HG03135 (cell line): ENCODE measurements around the gene RALGPS2.

ENCODE experiments used
- ATAC-seq: cut with Tn5 transposase; IDR thresholded peaks from one replicate; pipeline ENCODE4 v1.9.1; 2021; ENCODE audit warnings: mild to moderate bottlenecking, moderate library complexity; ENCODE audit not compliant: unreplicated experiment

RALGPS2 gene

DNA sequence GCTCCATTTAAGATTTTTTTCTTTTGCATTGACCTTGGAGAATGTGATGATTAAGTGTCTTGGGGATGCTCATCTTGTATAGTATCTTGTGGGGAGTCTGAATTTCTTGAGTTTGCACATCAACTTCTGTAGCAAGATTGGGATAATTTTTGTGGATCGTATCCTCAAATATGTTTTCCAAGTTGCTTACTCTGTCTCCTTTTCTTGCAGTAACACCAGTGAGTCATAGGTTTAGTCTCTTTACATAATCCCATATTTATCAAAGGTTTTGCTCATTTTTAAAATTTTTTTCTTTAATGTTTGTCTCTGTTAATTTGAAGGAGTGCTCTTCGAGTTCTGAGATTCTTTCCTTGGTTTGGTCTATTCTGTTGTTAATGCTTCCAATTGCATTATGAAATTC lies 187.6 kb downstream of the RALGPS2 start:
- ATAC-seq: no peak

DNA sequence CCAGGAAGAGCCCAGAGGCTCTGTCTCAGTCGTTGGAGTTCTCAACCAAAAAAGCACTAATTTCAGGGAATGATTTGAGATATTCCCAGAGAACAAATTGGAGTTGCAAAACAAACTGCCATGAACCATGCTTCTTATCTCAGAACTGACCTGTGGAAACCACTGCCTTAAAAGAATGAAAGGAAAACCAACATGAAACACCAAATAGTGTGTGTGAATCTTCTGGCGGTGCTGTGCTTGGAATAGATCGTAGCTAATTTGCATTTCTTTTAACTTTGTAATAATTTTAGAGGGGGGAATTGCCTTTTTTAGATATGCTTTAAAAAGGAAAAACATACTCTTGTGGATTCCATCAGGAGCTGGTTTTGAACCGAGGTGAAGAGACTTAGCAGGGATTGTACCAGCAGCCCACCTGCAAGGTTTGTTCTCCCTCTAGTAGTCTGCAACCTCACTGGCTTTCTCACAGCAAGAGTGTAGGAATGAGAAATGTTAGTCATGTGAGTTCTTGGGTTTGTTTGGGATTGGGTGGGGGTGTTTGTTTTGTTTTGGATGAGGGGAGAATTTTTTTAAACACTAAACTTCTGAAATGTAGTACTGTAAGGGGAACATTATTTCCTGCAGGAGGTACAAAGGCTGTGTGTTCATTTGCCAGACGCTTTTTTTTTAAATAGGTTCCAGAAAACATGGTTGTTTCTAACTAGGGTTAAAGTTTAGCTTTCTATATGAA lies 191.6 kb downstream of the RALGPS2 start:
- ATAC-seq: peak; percentile 59

DNA sequence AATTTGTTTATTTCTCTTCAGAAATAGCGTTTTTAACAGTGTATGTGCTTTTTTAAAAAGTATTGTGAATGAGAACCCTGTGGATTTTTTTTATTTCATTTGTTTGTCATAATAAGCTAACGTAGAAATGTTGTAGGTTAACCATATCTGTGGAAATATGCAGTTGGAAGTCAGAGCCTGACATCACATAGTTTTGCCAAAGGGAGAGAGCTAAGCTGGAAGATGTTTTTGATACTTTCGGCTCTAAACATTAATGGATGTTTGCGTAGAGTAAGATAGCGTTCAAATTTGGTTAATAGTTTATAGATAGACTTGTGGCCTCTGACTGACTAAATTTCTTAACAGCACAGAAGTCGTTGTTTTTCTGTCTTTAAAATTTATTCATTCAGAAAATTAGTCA lies 193.3 kb downstream of the RALGPS2 start:
- ATAC-seq: no peak

DNA sequence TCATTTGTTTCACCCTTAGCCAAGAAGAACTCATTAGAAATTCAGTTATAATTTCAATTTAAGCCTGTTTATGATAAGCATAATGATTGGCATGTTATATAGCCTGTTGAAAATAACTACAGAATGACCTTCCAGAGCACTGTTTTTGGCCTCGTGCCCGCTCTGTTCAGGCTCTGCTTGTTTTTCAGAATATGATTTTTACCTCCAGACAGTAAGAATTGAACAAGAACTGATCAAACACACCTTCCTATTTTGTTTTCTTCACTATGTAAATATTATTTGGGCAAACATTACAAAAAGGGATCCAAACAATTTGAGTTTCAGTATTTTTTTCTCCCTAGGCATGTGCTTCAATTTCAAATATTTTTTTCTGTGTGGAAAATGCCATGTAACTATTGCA lies 193.9 kb downstream of the RALGPS2 start:
- no peak for ATAC-seq

DNA sequence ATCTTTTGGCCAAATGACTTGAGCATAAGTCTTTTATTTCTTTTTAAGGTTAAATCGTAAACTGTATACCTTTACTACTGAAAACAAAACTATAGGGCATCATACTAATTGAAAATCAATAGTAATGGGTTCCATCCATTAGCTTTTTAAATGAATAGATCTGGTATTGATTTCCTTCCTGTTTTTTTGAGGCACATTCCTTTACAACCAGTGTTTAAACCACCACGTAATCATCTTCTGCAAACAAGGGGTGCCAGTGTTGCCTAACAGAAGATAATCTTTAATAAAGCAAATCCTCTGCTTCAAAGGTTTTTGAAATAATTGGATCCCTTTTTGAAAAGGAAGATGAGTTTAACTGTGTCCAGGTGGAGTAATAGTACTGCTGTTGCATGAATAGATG lies 194.5 kb downstream of the RALGPS2 start:
- ATAC-seq: no peak

DNA sequence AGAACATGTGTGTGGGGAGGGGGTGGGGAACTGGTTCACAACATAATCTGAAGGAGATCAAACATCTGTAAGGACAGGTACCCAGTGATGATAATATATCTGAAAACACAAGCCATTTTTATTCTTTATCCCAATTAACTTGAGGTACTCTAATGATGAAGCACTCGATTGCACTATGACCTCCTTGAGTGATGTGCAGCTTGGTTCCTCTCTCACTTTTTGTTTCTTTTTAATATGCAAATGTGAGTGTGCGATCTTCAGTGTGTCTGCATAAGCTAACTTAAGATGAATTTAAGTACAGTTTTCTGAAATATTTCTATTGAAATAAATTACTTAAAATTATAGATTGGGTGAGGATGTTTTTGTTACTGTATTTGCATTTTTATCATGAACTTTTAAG lies 196.5 kb downstream of the RALGPS2 start:
- ATAC-seq: no peak

DNA sequence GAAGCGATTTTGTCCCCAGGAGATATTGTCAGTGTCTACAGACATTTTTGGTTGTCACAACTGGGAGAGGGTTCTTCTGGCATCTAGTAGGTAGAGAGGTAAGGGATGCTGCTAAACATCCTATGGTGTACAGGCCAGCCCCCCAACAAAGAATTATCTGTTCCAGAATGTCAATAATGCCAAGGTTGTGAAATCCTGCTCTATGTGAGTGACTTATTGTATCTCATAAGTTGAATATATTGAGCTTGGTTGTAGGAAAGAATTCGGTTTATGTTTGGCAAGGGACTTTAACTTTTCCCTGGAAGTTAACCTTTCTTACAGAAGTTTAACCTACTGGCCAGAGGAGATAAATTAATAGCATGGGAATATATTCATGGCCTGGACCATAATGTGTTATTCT lies 198.5 kb downstream of the RALGPS2 start:
- ATAC-seq: no peak

DNA sequence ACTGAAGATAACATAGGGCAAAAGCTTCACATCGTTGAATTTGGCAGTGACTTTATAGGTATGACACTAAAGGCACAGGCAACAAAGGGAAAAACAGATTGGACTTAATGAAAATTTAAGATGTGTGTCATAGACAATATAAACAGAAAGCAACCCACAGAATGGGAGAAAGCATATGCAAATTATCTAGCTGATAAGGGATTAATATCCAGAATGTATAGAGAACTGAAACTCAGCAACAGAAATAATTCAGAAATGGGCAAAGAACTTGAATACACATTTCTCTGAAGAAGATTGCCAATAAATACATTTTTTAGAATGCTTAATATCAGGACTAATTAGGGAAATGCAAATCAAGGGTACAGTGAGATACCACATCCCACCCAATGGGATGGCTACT lies 201.0 kb downstream of the RALGPS2 start:
- no peak for ATAC-seq

DNA sequence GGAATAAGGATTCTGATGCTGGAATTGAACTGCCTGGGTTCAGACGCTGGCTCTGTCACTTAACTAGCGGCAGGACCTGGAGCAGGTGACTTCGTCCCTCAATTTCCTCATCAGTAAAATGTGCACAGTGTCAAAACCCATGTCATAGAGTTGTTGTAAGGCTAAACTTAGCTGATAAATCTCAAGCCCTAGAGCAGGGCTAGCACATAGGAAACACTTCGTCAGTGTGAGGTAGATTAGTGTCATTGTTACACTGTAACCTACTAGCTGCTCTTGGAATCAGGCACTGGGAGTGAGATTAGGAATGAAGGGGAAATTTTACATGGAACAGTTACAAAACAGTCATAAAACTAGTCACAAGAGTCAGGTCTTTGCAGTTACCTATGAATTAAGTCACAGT lies 202.0 kb downstream of the RALGPS2 start:
- ATAC-seq: no peak

DNA sequence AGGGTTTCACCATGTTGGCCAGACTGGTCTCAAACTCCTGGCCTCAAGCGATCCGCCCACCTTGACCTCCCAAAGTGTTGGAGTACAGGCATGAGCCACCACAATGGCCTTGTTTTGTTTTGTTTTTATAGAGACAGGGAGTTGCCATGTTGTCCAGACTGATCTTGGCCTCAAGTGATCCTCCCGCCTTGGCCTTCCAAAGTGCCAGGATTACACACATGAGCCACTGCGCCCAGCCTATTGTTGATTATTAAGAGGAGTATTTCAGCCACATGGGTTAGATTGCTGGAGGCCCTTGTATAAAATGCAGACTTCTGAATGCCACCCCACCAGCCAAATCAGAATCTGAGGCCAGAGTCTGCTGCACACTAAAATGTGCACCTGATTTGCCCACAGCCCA lies 203.0 kb downstream of the RALGPS2 start:
- no peak for ATAC-seq

DNA sequence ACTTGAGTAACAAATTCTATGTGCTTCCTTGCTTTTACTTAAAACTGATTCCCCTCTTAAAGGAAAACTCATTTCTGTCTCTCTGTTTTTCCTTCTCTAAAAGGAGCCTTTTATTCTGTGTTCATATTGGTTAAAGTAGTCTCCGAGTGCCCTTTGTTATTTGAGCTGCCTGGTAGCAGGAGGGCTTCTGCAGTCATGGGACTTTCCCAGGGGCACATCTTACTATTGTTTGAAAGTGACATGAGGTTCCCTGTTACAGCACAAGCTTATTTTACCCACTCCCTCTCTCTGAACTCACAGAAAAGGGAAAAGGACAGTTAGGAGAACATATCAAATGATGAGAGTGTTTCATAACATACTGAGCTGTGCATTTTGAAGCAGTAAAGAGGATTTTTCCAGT lies 203.9 kb downstream of the RALGPS2 start:
- no peak for ATAC-seq

DNA sequence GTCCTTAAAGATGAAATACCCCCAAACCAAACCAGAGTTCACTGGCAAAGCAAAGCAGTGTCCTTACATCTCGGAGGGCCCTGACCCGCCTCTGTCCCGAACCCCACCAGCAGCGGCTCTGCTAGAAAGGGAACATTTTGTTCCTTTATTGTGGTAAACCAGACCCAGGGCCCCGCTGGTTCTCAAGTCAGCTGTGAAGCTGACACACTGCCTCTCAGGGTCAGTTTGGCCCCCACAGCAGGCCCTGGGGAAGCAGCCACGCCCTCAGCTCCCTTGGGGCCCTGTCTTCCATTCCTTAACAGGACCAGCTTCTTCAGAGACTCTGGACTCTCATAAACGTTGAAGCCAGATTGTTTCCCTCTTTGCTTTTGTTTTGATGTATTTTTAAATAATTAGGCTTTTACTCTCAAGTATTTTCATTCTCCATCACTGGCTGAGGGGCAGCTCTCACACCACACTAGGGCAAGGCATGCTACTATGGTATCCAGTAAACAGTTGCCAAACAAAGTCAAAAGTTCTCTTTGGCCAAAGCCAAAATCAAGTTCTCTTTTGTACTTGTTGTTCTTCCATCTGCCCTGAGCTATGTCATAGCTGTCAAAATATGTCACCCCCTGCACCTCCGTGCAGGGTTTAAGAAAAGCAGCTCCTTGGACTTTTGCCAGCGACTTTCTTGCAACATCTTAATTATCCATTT lies 207.0 kb downstream of the RALGPS2 start:
- ATAC-seq: no peak

DNA sequence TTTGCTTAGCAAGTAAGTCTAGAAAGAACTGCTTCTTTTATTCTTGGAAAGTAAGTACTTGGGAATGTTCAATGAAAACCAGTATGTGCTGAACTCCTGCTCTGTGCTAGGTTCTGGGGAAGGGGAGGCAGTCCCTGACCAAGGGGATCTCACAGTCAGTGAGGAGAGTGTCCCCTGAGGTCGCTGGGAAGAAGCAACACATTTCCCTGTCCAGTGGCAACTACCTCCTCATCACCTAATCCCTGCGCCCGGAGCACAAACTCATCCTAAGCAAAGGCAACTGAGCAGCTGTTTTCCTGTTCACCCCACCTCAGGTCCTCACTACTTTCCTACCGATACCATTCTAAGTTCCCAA lies 207.5 kb downstream of the RALGPS2 start:
- ATAC-seq: no peak

DNA sequence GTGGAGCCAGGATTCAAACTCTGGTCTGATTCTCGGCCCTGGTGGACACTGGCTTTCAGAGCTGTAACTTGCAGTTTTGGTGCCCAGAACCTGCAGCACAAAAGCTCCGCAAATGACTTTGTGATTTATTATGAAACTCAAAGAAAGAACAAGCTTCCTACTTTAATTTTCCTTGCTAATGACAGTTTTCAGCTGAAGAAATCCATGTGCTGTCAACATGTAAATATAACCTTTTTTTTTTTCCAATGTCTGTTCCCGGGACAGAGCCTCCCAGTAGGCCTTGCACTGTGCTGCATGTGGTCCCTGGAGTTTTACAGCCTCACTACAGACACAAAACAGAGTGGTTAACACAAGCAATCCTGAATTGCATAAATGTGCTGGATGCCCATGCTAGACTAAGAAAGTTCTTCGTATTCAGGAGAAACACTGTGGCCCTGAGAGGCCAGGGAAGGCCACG lies 208.1 kb downstream of the RALGPS2 start:
- no peak for ATAC-seq

DNA sequence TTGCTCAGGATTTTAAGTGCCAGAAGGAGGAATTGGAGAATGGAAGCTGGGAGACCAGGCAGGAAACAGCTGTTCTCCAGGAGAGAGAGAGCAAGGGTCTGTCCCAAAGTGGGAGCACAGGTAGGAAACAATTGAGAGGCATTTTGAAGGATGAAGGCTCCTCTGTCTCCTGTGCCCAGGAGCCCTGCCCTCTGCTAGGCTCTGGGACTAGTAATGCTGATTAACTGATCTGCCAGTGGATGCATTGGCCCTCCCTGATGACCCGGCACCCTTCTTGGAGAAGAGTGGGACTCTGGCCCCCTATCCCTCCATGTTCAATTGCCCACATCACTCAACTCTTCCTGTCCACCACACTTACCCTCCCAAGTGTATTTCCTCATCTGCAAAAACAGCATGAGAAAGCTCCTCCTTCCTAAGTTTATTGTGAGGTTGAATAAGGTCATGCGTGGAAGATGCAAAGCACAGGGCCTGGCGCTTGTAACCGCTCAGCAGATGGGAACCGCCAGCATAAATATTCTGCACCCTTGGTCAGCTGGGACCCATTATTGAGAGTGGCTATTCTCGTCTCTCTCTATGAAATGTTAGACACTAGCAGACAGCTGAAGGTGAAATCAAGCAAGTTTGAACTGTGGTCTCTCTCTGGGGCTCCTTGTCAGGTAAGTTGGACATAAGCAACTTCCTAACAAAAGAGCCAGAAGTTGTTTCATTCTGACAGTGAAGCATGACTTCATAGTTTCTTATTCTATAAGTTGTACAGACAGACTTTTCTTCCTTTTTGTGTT lies 208.9 kb downstream of the RALGPS2 start:
- no peak for ATAC-seq

DNA sequence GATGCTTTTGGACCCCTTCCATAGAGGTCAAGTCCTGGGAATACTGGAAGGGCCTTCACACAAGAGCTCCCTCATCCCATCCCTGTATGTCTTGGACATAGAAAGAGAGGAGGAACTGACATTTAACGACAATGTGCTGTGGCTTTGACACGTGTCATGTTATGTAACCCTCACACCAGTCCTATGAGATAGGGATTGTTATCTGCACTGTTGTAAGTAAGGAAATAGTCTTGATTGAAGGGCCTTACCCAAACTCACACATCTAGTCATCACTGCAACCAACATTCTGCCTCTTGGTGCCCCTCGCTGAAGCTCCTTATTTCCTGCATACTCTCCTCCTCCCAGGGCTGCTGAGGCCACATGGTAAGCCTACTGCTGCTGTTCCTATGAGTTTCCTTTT lies 209.5 kb downstream of the RALGPS2 start:
- no peak for ATAC-seq

DNA sequence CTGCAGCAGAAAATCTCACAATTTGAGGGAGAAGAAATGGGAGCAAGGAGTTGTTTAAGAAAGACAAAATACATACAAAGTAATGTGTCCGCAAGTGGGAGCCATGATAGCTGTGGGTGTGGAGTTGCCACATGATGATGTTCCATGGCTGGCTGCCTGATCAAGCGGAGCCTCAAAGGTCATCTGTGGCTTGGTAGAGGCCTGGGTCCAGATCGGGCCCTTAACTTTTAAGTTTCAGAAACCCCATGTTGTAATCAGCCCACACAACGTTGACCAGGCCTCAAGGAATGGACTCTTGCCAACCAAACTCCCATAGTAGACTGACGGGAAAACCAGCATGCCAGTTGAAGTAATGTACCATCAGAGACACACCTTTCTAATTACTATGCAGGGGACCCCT lies 210.6 kb downstream of the RALGPS2 start:
- ATAC-seq: no peak

DNA sequence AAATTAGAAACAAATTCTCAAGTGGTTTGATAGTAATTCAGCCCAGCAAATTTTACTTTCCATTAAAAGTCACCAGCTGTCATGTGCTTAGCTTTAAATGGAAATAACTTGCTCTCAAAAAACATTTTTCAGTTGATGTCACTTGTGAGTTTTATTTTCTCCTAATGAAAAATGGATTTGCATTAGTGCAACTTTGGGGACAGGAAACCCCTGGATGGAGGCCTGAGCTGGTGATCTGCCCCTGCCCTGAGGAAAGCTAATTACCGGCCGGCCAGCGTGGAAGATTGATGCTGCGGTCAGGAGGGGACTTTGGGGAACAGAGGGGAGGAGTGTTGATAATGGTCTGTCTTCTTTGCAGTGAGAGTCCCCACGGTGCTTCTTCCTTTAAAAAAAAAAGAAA lies 212.7 kb downstream of the RALGPS2 start:
- no peak for ATAC-seq

DNA sequence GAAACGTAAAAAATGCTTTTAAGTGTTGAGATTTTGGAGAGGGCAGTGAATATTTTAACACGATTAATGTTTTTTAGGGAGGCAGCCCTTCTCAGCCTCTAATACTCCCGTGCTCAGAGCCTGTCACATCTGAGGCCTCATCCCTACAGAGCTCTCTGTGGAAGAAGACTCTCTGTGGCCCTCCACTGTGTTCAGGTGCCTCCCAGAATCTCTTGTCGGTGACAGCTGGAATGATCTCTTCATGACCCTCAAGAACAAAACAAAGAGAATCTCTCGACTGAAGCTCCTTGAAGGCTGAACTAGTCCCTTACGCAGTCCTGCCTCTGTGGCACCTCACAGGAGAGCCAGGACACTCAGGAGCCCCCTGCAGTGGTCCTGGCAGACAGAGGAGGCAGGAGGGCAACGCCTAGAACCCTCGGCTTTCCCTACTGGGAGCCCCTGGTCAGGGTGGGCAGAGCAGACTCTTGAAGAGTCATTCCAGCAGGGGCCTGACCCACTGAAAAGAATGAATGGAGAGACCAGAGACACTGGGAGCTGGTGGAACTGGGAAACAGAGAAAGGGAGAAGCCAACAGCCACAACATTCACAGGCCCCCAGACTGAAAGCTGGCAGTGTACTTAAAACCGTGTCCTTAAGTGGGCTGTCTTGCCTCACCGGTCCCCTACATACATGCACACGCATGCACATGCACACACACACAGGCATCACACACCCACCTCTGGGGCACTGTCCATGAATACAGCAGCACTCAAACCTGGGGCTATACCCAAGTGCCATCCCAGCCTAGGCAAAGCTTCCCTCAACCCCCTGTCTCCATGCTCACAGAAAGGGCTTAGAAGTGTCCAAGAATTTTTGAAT lies 213.3 kb downstream of the RALGPS2 start:
- no peak for ATAC-seq

DNA sequence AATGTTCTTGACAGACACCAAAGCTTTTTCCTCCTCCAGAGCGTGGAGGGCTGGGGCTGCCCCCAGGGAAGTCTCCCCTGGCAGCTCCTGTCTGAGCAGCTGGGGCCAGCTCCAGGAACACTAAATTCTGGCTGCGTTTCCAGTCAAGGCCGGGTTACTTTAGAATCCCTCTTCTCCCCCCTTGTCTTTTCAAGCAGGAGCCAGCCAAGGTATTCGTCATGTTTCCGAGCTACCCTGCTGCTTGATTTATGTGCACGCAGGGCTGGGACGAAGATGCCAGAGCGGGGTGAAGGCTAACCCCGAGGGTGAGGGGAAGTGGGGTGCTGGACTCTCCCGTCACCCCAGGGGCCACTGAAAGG lies 213.9 kb downstream of the RALGPS2 start:
- no peak for ATAC-seq
